Glutamatergic neuron (in vitro differentiated cells): ENCODE results near the gene PRKAG3. TPM values are rescaled to one million over a fixed set of nuclear protein-coding genes. Genes with fewer than 3 reads are reported as not detected.

Source experiments
- DNase-seq: peaks from one replicate; pipeline ENCODE4 v3.0.0; 2022
- H3K27ac Mint-ChIP-seq: one replicate; pipeline ENCODE4 v1.8.0; 2020; ENCODE audit warnings: mild to moderate bottlenecking, mixed read lengths, inconsistent platforms; ENCODE audit not compliant: unreplicated experiment
- H3K27me3 Mint-ChIP-seq: one replicate; pipeline ENCODE4 v1.8.0; 2020; ENCODE audit warnings: mild to moderate bottlenecking, moderate library complexity, mixed read lengths, inconsistent platforms; ENCODE audit not compliant: unreplicated experiment
- H3K36me3 Mint-ChIP-seq: one replicate; pipeline ENCODE4 v1.8.0; 2020; ENCODE audit warnings: mild to moderate bottlenecking, mixed read lengths, inconsistent platforms; ENCODE audit not compliant: unreplicated experiment
- H3K4me1 Mint-ChIP-seq: one replicate; pipeline ENCODE4 v1.8.0; 2020; ENCODE audit warnings: mild to moderate bottlenecking, low read depth, mixed read lengths, inconsistent platforms; ENCODE audit not compliant: unreplicated experiment
- H3K4me3 Mint-ChIP-seq: one replicate; pipeline ENCODE4 v1.8.0; 2020; ENCODE audit warnings: mild to moderate bottlenecking, mixed read lengths, inconsistent platforms; ENCODE audit not compliant: unreplicated experiment
- H3K9me3 Mint-ChIP-seq: one replicate; pipeline ENCODE4 v1.8.0; 2020; ENCODE audit warnings: mild to moderate bottlenecking, moderate library complexity, mixed read lengths, inconsistent platforms; ENCODE audit not compliant: unreplicated experiment
- total RNA-seq: library from RNA; stranded (reverse); fragmentation: NEBNext Ultra II Directional; extraction: Animal tissue kit (Norgen Biotek cat#: 25700); gene quantifications from one replicate; pipeline ENCODE4 v1.2.1, GENCODE V29; 2021; ENCODE audit not compliant: unreplicated experiment
- TF ChIP-seq, protein P1 (sequence below): fragments of 200-600 bp; sonication (generic); IDR thresholded peaks from one replicate; pipeline ENCODE4 v1.5.0; 2021; ENCODE audit not compliant: partially characterized antibody, unreplicated experiment

The PRKAG3 gene
- total RNA-seq, 1 donor from 2014 or later: not detected

DNA sequence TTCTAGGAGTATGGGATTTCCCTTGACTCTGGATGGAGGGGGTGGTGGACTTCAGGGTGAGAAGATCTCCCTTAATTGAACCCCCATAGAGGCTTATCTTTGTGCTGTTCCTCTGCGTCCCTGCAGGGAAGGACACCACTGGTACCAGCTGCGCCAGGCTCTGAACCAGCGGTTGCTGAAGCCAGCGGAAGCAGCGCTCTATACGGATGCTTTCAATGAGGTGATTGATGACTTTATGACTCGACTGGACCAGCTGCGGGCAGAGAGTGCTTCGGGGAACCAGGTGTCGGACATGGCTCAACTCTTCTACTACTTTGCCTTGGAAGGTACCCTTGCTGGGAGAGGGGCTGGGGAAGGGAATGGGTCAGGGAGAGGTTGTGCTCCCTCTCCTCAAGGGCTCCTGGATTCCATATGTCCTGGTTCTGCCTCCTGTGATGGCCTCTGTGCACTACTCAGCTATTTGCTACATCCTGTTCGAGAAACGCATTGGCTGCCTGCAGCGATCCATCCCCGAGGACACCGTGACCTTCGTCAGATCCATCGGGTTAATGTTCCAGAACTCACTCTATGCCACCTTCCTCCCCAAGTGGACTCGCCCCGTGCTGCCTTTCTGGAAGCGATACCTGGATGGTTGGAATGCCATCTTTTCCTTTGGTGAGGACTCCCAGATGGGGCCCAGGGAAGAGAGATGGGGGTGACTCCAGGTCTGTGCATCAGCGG lies 19.3 kb downstream of the PRKAG3 start:
- no peak overlapping the region for H3K27ac Mint-ChIP-seq
- no peaks in the 10 kb centered on the region for H3K9me3 Mint-ChIP-seq
- DNase-seq: no peak
- H3K27me3 Mint-ChIP-seq: peaks cover 6% of the 10 kb centered on the region
- H3K4me1 Mint-ChIP-seq: no peaks in the 10 kb centered on the region
- H3K36me3 Mint-ChIP-seq: no peaks in the 10 kb centered on the region
- H3K4me3 Mint-ChIP-seq: no peak overlapping the region
- TF ChIP-seq, protein P1, sequence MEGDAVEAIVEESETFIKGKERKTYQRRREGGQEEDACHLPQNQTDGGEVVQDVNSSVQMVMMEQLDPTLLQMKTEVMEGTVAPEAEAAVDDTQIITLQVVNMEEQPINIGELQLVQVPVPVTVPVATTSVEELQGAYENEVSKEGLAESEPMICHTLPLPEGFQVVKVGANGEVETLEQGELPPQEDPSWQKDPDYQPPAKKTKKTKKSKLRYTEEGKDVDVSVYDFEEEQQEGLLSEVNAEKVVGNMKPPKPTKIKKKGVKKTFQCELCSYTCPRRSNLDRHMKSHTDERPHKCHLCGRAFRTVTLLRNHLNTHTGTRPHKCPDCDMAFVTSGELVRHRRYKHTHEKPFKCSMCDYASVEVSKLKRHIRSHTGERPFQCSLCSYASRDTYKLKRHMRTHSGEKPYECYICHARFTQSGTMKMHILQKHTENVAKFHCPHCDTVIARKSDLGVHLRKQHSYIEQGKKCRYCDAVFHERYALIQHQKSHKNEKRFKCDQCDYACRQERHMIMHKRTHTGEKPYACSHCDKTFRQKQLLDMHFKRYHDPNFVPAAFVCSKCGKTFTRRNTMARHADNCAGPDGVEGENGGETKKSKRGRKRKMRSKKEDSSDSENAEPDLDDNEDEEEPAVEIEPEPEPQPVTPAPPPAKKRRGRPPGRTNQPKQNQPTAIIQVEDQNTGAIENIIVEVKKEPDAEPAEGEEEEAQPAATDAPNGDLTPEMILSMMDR: no peak

DNA sequence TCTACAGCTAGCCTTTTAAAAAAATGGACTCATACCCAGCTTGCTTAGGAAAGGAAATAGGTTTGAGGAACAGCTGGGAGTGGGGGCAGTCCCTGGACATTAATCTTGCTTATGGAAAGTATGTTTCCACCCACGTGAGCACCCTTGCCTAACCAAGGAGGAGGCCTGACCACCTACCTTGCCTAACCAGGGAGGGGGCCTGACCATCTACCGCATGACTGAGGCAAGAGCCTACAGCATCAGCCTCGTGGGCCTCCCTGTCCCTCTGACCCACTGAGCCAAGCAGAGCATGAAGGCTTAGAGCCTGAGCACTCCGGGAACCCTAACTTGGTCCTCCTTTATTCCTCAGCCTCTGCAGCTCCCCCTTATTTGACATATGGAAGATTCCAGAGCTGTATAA lies 20.2 kb downstream of the PRKAG3 start:
- no peak for DNase-seq
- no peaks in the 10 kb centered on the region for H3K4me1 Mint-ChIP-seq
- TF ChIP-seq, protein P1: no peak
- H3K27ac Mint-ChIP-seq: no peak overlapping the region
- H3K4me3 Mint-ChIP-seq: no peak overlapping the region
- peaks cover 6% of the 10 kb centered on the region for H3K27me3 Mint-ChIP-seq
- no peaks in the 10 kb centered on the region for H3K9me3 Mint-ChIP-seq
- H3K36me3 Mint-ChIP-seq: no peaks in the 10 kb centered on the region

DNA sequence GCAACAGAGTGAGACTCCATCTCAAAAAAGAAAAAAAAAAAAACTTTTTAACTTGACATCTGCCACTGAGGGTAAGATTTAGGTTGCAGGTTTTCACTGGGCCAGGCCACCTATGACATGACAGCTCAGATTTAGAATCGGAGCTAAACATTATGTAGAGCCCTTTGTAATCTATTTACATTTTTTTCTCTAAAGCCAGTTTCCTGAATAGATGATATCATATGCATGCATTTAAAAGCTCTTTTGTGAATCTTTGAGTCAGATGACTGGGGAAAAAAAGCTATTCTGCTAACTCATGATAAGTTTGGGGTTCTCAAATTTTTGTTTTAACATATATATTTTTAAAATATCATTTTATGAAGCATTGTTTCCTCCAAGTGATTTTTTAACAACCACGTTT lies 21.3 kb downstream of the PRKAG3 start:
- Mint-ChIP-seq H3K9me3 (no peaks in the 10 kb centered on the region), H3K4me1 (no peaks in the 10 kb centered on the region), H3K36me3 (no peaks in the 10 kb centered on the region), H3K27ac (no peak overlapping the region), H3K27me3 (peaks cover 6% of the 10 kb centered on the region), H3K4me3 (no peak overlapping the region)
- TF ChIP-seq, protein P1: no peak
- no peak for DNase-seq

DNA sequence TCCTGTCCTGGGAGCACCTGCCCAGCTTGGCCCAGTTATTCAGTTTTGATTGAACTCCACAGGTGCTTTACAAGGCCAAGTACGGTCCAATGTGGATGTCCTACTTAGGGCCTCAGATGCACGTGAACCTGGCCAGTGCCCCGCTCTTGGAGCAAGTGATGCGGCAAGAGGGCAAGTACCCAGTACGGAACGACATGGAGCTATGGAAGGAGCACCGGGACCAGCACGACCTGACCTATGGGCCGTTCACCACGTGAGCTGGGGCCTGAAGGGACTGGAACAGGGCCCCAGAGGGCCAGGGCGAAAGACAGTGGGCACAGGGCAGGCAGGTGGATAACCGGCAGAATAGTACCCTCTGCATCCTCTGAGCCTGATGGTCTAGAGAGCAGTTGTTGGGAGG lies 22.1 kb downstream of the PRKAG3 start:
- H3K9me3 Mint-ChIP-seq: no peaks in the 10 kb centered on the region
- peaks cover 6% of the 10 kb centered on the region for H3K27me3 Mint-ChIP-seq
- H3K27ac Mint-ChIP-seq: no peak overlapping the region
- TF ChIP-seq, protein P1: no peak
- no peak for DNase-seq
- no peaks in the 10 kb centered on the region for H3K36me3 Mint-ChIP-seq
- H3K4me1 Mint-ChIP-seq: no peaks in the 10 kb centered on the region
- H3K4me3 Mint-ChIP-seq: no peak overlapping the region

DNA sequence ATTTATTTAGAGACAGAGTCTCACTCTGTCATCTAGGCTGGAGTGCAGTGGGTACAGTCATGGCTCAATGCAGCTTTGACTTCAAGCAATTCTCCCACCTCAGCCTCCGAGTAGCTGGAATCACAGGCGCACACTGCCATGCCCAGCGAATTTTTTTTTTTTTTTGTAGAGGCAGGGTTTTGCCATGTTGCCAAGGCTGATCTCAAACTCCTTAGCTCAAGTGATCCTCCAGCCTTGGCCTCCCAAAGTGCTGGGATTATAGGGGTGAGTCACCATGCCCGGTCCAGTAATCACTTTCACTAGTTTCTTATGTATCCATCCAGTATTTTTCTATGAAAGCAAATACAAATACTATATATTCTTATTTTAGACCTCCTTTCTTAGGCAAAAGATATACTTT lies 24.0 kb downstream of the PRKAG3 start:
- DNase-seq: no peak
- no peaks in the 10 kb centered on the region for H3K9me3 Mint-ChIP-seq
- H3K27ac Mint-ChIP-seq: no peak overlapping the region

More for the DNA sequence above, 24.0 kb downstream of the PRKAG3 start:
- no peaks in the 10 kb centered on the region for H3K27me3 Mint-ChIP-seq
- no peak overlapping the region for H3K4me3 Mint-ChIP-seq
- H3K4me1 Mint-ChIP-seq: no peaks in the 10 kb centered on the region
- TF ChIP-seq, protein P1: no peak
- no peaks in the 10 kb centered on the region for H3K36me3 Mint-ChIP-seq
